GM18502 (cell line): ENCODE measurements around the gene DPYSL5.

Experiments used
- ATAC-seq: cut with Tn5 transposase; IDR thresholded peaks from one replicate; pipeline ENCODE4 v1.9.1; 2021; ENCODE audit warnings: mild to moderate bottlenecking; ENCODE audit not compliant: unreplicated experiment, poor library complexity

Gene DPYSL5

GRCh38 chr2:26840937-26841610, 6.9 kb upstream of the DPYSL5 start:
- ATAC-seq: no peak

DNA sequence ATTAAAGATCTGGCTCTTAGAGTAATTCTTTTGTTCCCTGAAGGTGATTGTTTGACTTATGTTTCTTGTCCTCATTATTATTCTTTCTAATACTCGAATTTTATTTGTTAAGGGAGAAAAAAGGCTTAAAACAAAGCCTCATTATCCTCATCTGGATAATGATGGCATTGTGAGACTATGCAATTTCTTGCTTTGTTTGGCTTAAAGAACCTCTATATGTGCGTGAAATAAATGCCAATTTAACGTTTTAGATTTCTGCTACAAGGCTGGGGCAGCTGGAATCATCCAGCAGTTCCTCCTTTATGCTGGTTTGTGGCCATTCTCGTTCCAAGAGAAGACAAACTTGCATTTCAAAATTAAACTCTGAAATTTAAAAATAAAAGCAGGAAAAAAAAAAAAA, 4.9 kb upstream of the DPYSL5 start:
- ATAC-seq: no peak

- ATAC-seq: no peak
These were observed 2.9 kb upstream of the DPYSL5 start for GRCh38 chr2:26845021-26845420.

GRCh38 chr2:26846334-26847306, 1.3 kb upstream of the DPYSL5 start:
- ATAC-seq: no peak

DNA sequence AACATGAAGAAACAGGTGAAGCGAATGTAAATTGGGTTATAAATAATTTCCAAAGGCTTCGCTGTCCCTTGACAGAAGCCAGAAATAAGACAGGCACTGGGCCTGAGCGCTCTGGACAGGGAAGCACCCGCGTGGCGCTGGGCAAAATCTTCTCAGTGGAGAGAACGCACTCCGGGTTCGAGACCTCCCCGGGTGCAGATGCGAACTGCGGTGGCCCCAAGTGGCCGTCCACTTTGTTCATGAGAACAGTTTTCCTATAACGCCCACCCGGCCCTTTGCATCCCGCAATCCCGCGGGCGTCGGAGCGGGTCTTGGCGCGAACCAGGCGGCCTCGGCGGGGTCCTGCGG, 651 bp upstream of the DPYSL5 start:
- no peak for ATAC-seq

GRCh38 chr2:26848336-26849055, 564 bp downstream of the DPYSL5 start:
- no peak for ATAC-seq

DNA sequence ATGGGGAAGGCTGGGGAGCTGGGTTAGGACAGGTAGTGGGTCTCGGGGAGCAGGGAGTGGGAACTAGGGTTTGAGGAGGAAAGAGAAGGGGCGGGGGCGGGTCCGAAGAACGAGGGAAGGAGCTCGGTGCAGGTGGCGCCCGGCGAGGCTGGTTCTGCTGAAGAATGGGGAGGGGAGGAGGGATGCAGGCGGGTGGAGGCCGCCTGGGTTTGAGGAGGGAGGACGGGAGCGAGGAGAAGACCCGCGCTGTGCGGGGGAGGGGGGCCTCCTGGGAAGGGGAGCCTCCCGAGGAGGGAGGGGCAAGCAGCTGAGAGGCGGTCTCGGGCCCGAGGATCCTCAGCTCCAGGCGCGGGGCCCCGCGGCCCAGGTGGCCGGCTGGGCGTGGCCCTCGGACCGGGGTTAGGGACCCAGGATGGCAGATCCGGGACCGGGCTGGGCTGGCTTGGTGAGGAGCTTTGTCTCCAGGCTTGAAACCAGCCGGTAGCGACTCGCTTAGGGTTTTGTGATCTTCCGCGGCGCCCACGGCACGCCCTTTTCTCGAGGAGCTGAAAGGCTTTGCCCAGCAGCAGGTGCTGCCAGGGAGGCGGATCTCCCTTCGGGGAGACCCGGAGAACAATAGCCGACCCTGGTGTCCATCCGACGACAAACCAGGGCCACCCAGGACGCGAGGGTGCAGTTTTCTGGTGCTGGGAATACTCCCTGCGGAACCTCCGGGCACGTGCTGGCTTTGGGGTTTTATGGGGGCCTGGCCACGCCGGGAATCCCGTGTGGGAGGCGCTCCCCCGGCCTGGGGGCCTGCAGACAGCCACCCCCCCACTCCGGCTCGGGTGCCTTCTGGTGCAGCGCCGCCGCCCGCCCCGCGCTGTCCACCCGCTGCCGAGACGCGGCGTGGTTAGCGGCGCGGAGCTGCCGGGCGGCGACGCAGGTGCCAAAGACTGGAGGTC, 1.4 kb downstream of the DPYSL5 start:
- no peak for ATAC-seq

DNA sequence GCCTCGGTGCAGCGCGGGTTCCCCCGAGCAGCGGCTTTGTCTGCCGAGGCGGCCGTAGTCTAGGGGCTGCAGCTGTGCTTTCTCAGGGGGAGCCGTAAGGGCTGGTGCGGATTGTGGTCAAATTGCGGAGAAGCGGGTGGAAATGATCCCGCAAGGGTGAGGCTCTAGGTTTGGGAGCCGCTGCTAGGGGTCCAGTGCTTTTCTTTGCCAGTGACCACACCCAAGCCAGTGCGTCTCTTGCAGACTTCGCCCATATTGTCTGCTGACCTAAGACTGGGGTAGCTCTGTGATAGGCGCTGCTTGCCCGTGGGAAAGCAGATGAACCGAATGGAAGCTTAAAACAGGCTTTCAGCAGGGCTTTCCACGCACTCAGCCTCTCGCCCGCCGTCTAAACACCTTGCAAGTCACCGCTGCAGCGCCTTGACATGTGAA, 2.1 kb downstream of the DPYSL5 start:
- ATAC-seq: no peak

DNA sequence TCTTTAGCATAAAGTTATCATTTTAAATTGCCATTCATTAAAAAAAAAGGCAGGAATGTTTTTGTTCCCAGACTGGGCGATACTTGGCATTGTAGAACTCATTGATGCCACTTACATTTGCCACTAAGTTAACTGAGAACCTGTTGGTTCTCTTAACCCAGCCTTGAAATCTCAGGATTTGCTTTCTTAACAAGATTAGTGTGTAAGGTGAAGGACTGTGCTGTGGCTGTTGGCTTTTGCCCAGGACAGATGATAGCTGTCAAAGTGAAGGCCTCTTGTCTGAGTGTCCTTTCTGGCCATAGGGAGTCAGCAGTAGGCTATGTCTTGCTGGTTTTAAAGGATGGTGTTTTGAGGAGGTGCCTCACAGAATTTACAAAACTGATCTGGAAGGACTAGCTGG, 2.6 kb downstream of the DPYSL5 start:
- no peak for ATAC-seq

GRCh38 chr2:26852405-26853306, 4.7 kb downstream of the DPYSL5 start:
- no peak for ATAC-seq

DNA sequence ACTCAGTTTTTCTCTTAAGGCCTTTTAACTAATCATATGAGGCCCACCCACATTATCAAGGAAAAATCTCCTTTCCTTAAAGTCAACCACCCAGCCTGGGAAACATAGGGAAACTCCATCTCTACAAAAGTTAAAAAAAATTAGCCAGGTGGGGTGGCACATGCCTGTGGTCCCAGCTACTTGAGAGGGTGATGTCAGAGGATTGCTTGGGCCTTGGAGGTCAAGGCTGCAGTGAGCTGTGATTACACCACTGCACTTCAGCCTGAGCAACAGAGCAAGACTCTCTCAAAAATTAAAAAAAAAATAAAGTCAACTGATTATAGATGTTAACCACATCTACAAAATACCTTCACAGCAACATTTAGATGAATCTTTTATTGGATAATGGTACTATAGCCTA, 5.8 kb downstream of the DPYSL5 start:
- ATAC-seq: no peak

DNA sequence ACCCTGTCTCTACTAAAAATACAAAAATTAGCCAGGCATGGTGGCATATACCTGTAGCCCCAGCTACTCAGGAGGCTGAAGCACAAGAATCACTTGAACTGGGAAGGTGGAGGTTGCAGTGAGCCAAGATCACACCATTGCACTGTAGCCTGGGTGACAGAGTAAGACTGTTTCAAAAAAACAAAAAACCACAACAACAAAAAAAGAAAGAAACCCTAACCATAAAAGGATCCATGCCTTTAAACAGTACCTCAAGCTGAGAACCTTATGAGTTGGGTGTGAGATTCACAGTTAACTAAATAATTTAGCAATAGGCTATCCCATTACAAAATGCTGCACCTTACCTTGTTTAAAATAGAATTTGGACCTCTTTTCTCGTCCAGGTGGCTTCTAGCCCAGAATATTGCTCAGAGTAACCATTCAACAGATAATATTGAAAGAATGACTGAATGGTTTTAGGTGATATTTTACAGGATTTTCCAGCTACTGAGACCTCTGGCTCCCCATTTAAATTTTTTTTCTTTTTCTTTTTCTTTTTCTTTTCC, 6.4 kb downstream of the DPYSL5 start:
- no peak for ATAC-seq

- no peak for ATAC-seq
These were observed 7.5 kb downstream of the DPYSL5 start for GRCh38 chr2:26855466-26855865.

GRCh38 chr2:26859622-26860021, 11.7 kb downstream of the DPYSL5 start:
- ATAC-seq: no peak

GRCh38 chr2:26860211-26860850, 12.4 kb downstream of the DPYSL5 start:
- ATAC-seq: no peak

DNA sequence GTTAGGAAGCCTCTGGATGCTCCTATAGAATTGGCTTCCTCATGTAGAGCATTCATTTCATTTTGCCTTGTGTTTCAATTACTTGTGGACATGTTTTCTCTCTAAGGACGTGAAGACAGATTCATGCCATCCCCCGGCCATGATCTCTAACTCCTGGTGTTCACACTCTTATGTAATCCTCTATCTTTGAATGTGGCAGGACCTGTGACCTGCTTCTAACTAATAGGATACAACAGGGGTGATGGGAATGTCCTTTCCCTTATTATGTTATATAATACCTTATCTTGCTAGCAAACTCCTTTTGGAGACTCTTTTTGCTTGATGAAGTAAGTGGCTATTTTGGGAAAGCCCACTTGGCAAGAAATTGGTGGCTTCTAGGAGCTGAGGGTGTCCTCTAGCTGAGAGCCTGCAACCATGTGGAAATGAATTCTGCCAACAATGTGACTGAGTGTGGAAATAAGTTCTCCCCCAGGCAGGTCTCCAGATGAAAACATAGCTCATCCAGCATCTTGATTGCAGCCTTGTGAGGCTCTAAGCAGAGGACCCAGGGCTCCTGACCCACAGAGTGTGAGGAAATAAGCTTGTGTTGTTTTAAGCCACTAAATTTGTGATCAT, 13.8 kb downstream of the DPYSL5 start:
- no peak for ATAC-seq

DNA sequence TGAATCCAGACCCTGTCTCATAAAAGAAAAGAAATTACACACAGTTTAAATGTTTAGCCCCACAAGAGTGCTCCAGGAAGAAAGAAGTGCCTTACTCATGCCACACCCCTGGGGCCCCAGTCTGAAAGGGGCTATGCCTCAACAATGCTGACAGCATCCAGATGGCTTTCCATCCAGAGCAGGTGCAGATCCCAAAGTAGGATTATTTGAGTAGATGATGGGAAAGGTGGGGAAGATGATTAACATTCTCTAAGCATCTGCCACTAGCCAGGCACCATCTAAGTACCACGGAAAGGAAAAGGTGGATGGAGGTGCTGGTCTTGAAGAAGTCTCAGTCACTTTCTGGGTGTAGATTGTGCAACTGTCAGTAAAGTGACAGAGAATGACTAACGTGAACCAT, 16.3 kb downstream of the DPYSL5 start:
- no peak for ATAC-seq

DNA sequence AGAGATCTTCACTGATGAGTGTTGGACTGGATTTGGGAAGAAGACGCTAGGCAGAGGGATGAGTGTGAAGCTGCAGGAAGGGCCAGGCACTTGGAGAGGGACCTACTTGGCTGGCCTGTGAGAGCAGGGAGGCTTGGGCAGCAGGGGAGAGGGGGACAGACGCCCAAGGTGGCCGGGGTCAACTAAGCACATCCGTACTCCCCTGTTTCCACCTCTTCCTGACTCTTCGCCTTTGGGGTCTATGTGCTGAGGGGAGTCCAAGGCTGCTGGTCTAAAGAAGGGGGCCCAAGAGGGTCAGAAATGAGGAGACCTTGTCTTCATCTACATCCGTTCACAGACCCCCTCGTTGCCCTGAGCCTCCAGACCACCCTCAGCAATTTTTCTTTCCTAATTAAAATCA, 16.7 kb downstream of the DPYSL5 start:
- ATAC-seq: no peak
